ENCODE results near the gene FBXW8.

The FBXW8 gene

GRCh38 chr12:117069101-117069797 lies 158.5 kb downstream of the FBXW8 start:
- POLR2A ChIA-PET (ENCODE audit: low non-redundant PET) = no interaction called here
- no peak overlapping the region for H3K27ac ChIP-seq
- no peak for TF ChIP-seq CTCF (conservative IDR thresholded peaks at IDR 0.05; ENCODE audit: low read depth)
- CTCF ChIA-PET = no interaction called here
- no peak for DNase-seq (ENCODE audit: low spot score)

DNA sequence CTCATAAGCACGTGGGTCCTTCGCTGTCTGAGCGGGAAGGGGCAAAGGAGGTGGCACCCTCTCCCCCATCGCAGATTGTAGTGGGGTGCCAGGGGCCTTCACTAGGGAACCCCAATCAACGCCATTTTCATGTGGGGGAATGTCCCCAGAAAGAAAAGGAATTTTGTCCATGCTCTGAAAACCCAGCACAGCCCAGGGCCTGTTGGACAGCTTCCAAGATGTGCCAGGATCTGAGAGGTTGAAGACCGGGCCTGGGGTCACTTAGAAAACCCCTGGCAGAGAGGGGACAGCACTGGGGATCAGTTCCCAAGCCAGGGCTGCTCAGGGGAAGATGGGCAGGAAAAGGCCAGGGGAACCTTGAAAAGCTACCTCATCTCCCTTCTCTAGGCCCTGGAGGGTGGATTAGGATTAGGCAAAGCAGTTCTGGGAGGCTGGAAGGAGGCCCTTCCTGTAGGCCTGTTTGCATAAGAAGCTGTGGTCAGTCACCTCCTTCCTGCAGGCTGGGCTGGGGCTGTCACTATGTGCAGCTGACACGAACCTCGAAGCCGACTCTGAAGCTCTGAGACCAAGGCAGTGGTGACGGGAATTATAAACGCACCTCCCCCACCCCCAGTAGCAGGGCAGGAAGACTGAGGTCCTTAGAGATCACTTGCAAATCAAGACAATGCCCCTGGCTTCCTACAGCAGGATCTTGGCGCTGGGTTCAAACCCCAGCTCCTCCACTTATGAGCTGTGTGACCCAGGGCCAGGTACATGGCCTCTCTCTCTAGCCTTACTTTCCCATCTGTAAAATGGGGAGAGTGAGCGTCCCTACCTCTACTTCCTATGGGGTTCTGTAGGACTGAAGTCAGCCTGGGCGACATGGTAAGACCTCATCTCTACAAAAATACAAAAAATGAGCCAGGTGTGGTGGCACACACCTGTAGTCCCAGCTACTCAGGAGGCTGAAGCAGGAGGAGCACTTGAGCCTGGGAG lies 159.5 kb downstream of the FBXW8 start:
- no peak overlapping the region for H3K27ac ChIP-seq
- TF ChIP-seq CTCF (conservative IDR thresholded peaks at IDR 0.05; ENCODE audit: low read depth) = no peak
- CTCF ChIA-PET = interaction anchor here (0.6 to 0.7 kb wide), 2 partner anchors 25 to 48 kb away, joined by 3 to 5 read pairs; no protein-coding TSS in a partner anchor
- DNase-seq (ENCODE audit: low spot score) = no peak
- POLR2A ChIA-PET (ENCODE audit: low non-redundant PET) = no interaction called here

GRCh38 chr12:117071009-117071408 lies 160.3 kb downstream of the FBXW8 start:
- CTCF ChIA-PET = no interaction called here
- POLR2A ChIA-PET (ENCODE audit: low non-redundant PET) = no interaction called here
- TF ChIP-seq CTCF (conservative IDR thresholded peaks at IDR 0.05; ENCODE audit: low read depth) = no peak
- DNase-seq (ENCODE audit: low spot score) = no peak
- H3K27ac ChIP-seq = no peak overlapping the region

DNA sequence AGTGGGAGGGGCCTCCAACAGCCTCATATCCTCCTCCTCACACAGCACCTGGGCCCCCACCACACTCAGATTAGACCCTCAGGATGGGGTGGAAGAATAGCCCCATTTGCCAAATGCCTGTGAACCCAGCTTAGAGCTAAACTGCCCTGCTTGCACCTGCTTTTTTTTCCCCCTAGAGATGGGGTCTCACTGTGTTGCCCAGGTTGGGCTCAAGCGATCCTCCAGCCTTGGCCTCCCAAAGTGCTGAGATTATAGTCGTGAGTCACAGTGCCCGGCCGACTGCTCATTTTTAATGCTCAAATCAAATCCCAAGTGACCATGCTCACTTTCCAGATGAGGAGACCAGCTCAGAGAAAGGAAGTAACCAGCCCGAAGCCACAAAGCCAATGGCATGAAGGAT lies 161.4 kb downstream of the FBXW8 start:
- CTCF ChIA-PET = interaction anchor here (0.7 kb wide), 1 partner anchor 8 kb away, joined by 5 read pairs; no protein-coding TSS in a partner anchor
- DNase-seq (ENCODE audit: low spot score) = no peak
- POLR2A ChIA-PET (ENCODE audit: low non-redundant PET) = no interaction called here
- no peak overlapping the region for H3K27ac ChIP-seq
- TF ChIP-seq CTCF (conservative IDR thresholded peaks at IDR 0.05; ENCODE audit: low read depth) = no peak

DNA sequence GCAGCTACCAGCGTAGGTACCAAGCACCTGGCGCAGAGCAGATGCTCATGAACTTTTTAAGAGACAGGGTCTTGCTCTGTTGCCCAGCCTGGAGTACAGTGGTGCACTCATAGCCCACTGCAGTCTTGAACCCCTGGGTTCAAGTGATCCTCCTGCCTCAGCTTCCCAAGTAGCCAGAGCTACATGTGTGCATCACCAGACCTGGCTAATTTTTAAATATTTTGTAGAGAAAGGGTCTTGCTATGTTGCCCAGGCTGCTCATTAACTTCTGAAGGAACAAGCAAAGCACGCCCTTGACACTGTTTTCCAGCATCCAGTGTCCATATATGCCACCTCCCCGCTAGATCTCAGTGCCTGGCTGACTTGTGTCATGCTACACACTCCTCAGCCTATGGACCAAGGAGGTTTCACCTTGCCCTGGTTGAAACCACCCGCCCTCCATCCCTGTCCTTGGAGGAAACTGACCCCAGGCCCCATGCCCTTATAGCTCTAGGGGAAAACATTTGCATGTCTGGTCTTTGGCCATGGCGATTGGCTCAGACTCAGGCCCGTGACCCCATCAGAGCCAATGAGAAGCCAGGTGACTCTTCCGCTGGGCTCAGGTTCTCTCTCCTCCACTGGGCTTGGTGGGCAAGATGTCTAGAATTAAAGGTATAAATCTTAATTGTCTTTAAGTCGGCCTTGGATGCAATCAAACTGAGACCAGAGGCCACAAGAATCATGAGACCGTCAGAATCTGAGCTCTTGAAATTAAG lies 162.2 kb downstream of the FBXW8 start:
- no peak overlapping the region for H3K27ac ChIP-seq
- CTCF ChIA-PET = interaction anchor here (0.6 to 0.7 kb wide), 2 partner anchors 9 to 51 kb away, joined by 3 to 5 read pairs; no protein-coding TSS in a partner anchor
- no peak for TF ChIP-seq CTCF (conservative IDR thresholded peaks at IDR 0.05; ENCODE audit: low read depth)
- POLR2A ChIA-PET (ENCODE audit: low non-redundant PET) = no interaction called here
- no peak for DNase-seq (ENCODE audit: low spot score)

DNA sequence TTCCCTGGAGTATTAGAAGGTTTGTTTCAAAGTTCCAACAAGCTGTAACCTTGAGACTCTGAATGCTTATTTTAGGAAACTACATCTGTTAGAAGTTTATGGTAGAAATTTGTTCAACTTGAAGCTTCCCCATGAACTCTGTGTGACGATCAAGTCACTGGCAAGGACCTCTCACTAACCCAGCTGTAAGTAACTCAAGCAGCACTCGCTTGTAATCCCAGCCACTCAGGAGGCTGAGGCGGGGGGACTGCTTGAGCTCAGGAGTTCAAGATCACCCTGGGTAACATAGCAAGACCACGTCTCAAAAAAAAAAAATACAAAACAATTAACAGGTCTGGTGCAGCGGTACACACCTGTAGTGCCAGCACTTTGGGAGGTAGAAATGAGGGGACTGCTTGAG lies 162.9 kb downstream of the FBXW8 start:
- no peak for TF ChIP-seq CTCF (conservative IDR thresholded peaks at IDR 0.05; ENCODE audit: low read depth)
- H3K27ac ChIP-seq = no peak overlapping the region
- POLR2A ChIA-PET (ENCODE audit: low non-redundant PET) = no interaction called here
- CTCF ChIA-PET = interaction anchor here (0.6 kb wide), 1 partner anchor 51 kb away, joined by 3 read pairs; no protein-coding TSS in a partner anchor
- DNase-seq (ENCODE audit: low spot score) = no peak

All from RWPE1 (cell line).